Pulmonary artery endothelial cell (primary cell): Measurements from ENCODE around the gene ANP32D. TPM values are rescaled to one million over a fixed set of nuclear protein-coding genes. Genes with fewer than 3 reads are reported as not detected.
"Not testable (repeated sequence)": the region's sequence is repeated elsewhere in the genome, so short reads cannot be mapped to it uniquely, and the experiment has no call there.

Experiments
- DNase-seq: peaks from one replicate; pipeline ENCODE4 v3.0.0-alpha.2; 2011; ENCODE audit warnings: low read depth, low spot score
- total RNA-seq: library from RNA; depleted of rRNA; stranded (reverse); fragments of >200 nt; gene quantifications from 2 replicates; pipeline ENCODE4 v1.2.3, GENCODE V29; 2014

ANP32D gene
- total RNA-seq, 1 donor from 2014 or later, result not detected

GRCh38 chr12:48500281-48500680, 27.9 kb downstream of the ANP32D start:
- DNase-seq, result not testable (repeated sequence)

- DNase-seq, result not testable (repeated sequence)
These were observed 34.5 kb downstream of the ANP32D start for GRCh38 chr12:48506836-48507235.

GRCh38 chr12:48508987-48509386, 36.6 kb downstream of the ANP32D start:
- DNase-seq, result no peak

GRCh38 chr12:48510111-48510510, 37.8 kb downstream of the ANP32D start:
- DNase-seq, result no peak

DNA sequence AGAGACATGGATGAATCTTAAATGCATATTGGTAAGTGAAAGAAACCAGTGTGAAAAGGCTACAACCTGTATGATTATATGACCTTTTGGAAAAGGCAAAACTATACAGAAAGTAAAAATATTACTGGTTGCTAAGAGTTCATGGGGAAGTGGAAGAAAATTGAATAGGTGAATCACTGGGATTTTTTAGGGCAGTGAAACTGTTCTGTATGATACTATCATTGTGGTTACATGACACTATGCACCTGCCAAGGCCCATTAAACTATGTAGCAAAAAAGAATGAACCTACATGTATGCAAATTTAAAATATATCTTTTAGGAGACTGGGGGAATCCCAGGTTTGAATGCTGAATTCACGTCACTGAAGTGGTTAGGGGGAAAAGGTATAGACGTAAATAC, 40.5 kb downstream of the ANP32D start:
- no peak for DNase-seq

DNA sequence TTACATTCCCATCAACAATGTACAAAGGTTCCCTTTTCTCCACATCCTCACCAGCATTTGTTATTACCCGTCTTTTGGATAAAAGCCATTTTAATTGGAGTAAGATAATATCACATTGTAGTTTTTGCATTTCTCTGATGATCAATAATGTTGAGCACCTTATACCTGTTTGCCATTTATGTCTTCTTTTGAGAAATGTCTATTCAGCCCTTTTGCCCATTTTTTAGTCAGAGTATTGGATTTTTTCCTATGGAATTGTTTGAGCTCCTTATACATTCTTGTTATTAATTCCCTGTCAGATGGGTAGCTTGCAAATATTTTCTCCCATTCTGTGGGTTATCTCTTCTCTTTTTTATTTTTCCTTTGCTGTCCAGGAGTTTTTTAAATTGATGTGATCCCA, 42.4 kb downstream of the ANP32D start:
- no peak for DNase-seq

DNA sequence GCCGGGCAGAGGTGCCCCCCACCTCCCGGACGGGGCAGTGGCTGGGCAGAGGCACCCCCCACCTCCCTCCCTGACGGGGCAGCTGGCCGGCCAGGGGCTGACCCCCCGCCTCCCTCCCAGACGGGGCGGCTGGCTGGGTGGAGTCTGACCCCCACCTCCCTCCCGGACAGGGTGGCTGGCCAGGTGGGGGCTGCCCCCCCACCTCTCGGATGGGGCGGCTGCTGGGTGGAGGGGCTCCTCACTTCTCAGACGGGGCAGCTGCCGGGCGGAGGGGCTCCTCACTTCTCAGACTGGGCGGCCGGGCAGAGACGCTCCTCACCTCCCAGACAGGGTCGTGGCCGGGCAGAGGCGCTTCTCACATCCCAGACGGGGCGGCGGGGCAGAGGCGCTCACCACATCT, 48.0 kb downstream of the ANP32D start:
- not testable (repeated sequence) for DNase-seq

Other genes with a start within 250 kb of the ANP32D start
- gene ZNF641, start 121.6 kb upstream of the ANP32D start, total RNA-seq, result 3.5 and 11.6 TPM in 2 replicates
- gene C12orf54, start 9.9 kb downstream of the ANP32D start, total RNA-seq, result not detected in 2 replicates
- gene OR8S1, start 53.1 kb downstream of the ANP32D start, total RNA-seq, result not detected in 2 replicates
- gene LALBA, start 97.5 kb downstream of the ANP32D start, total RNA-seq, result not detected in 2 replicates
- gene KANSL2, start 209.7 kb downstream of the ANP32D start, total RNA-seq, result 34.8 and 61.3 TPM in 2 replicates
- 20.5 and 28.9 TPM in 2 replicates for gene CCNT1, start 244.1 kb downstream of the ANP32D start, total RNA-seq